ENCODE measurements around the gene PTPRD.

Gene PTPRD

GRCh38 chr9:9170439-9171134 lies 1442.2 kb downstream of the PTPRD start:
- no peaks in the 10 kb centered on the region for H3K4me1 ChIP-seq (ENCODE audit: control insufficient read depth, insufficient read depth, low read length)
- ChIA-PET POLR2A (no interaction called here), CTCF (no interaction called here)
- H3K27ac ChIP-seq (ENCODE audit: extremely low read depth, low read depth, low read length), result no peak overlapping the region
- H3K4me3 ChIP-seq (ENCODE audit: low read depth, low read length), result no peak overlapping the region
- TF ChIP-seq ZNF664 (tag by site-specific recombination; IDR thresholded peaks at IDR 0.05), result no peak
- no peak for TF ChIP-seq ZNF658 (tag by site-specific recombination; IDR thresholded peaks at IDR 0.05)
- no peak for TF ChIP-seq ZIC2 (tag by site-specific recombination; IDR thresholded peaks at IDR 0.05)
- no peak for TF ChIP-seq ZSCAN30 (tag by site-specific recombination; IDR thresholded peaks at IDR 0.05)
- TF ChIP-seq ZNF558 (tag by site-specific recombination; IDR thresholded peaks at IDR 0.05), result no peak
- TF ChIP-seq ZFP69B (tag by site-specific recombination; IDR thresholded peaks at IDR 0.05), result no peak
- TF ChIP-seq GLI4 (tag by site-specific recombination; IDR thresholded peaks at IDR 0.05), result no peak
- TF ChIP-seq GLI2 (tag by site-specific recombination; IDR thresholded peaks at IDR 0.05; ENCODE audit: borderline replicate concordance, low read depth), result no peak
- TF ChIP-seq, protein P1, sequence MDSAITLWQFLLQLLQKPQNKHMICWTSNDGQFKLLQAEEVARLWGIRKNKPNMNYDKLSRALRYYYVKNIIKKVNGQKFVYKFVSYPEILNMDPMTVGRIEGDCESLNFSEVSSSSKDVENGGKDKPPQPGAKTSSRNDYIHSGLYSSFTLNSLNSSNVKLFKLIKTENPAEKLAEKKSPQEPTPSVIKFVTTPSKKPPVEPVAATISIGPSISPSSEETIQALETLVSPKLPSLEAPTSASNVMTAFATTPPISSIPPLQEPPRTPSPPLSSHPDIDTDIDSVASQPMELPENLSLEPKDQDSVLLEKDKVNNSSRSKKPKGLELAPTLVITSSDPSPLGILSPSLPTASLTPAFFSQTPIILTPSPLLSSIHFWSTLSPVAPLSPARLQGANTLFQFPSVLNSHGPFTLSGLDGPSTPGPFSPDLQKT (IDR thresholded peaks at IDR 0.05; ENCODE audit: borderline replicate concordance, low read depth, low read length), result no peak
- no peak for TF ChIP-seq ZNF610 (tag by site-specific recombination; IDR thresholded peaks at IDR 0.05; ENCODE audit: borderline replicate concordance)
- no peak for TF ChIP-seq ZNF561 (tag by site-specific recombination; IDR thresholded peaks at IDR 0.05; ENCODE audit: borderline replicate concordance)
- no peak for TF ChIP-seq ZNF184 (tag by site-specific recombination; IDR thresholded peaks at IDR 0.05)
- TF ChIP-seq ZNF398 (tag by site-specific recombination; IDR thresholded peaks at IDR 0.05), result no peak
- no peak for TF ChIP-seq ZBTB7A (tag by site-specific recombination; IDR thresholded peaks at IDR 0.05; ENCODE audit: low read depth)
- no peak for TF ChIP-seq ZNF362 (tag by site-specific recombination; IDR thresholded peaks at IDR 0.05)
- TF ChIP-seq ZNF16 (tag by site-specific recombination; IDR thresholded peaks at IDR 0.05; ENCODE audit: low read depth), result no peak
- TF ChIP-seq ZNF704 (tag by site-specific recombination; IDR thresholded peaks at IDR 0.05), result no peak
- TF ChIP-seq ZNF280D (tag by site-specific recombination; IDR thresholded peaks at IDR 0.05), result no peak
- TF ChIP-seq ZNF48 (tag by site-specific recombination; IDR thresholded peaks at IDR 0.05), result no peak
- TF ChIP-seq ZNF114 (tag by site-specific recombination; IDR thresholded peaks at IDR 0.05), result no peak
- no peaks in the 10 kb centered on the region for H3K36me3 ChIP-seq (ENCODE audit: control insufficient read depth in 2 of 2, insufficient read depth in 1 of 2, low read length in 2 of 2)
- H3K9me3 ChIP-seq (ENCODE audit: control insufficient read depth, insufficient read depth, low read depth, low read length), result no peaks in the 10 kb centered on the region
